NCI-H2196 treated with DMSO at 0.1 percent for 48 hours (cell line): ENCODE results near the gene CFAP299.

Experiments used
- DNase-seq: peaks from one replicate; lab custom pipeline; 2025; ENCODE audit not compliant: unreplicated experiment; lab: John Stamatoyannopoulos, UW

CFAP299 gene

GRCh38 chr4:81003597-81004111 lies 668.1 kb downstream of the CFAP299 start:
- no peak for DNase-seq

DNA sequence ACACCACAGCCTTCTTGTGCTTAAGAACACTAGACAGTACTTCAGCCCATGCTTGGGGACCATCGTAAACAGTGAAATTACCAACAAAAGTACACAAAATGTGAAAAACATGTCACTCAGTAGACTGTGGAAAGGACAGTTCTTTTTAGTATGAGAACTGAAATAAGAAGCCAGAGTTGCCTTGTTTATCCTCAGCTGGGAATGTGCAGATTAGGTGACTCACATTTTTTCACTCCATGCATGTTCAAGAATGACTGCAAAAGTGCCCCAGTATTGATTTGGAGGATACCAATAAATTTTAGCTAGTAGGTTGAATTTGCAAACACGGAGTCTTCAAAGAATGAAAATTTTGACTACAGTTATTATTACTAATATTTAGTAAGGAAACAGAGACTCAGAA lies 671.9 kb downstream of the CFAP299 start:
- DNase-seq = no peak
